ENCODE data around the gene CHRDL2.

DNA sequence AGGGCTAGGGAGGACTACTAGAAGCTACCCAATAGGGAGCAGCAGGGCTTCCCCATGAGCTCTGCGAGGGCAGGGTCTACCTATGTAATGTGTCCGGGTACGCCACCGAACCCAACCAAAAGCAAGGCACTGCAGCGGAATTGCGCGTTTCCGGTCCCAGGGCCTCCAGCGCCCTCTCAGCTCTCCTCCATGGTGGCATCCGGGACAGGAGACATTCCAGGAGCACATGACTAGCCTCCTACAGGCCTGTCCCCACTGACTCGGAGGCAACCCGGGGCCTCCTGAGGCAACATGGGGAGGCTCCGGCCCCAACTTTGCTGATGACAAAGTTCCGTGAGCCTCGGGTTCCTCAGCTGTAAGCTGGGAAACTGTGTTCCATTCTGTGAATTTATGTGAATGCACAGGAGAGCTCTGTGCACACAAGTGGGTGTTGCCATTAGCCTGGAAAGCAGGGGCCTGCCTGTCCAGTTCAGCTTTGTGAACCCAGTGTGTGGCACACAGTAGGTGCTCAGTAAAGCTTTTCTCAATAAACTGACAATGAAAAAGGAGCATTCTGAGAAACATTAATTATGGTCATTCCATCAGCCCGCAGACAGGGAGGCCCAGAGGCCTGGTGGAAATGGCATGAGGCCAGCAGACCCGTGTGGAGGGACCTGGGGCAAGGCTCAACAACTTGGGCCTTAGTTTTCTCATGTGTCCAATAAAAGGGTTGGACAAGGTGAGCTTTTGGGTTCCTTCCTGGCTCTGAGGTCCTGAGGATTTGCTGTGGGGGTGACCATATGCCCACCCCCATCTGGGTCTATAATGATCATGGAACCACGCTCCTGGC lies 50.3 kb downstream of the CHRDL2 start:
- TF ChIP-seq, protein P1, sequence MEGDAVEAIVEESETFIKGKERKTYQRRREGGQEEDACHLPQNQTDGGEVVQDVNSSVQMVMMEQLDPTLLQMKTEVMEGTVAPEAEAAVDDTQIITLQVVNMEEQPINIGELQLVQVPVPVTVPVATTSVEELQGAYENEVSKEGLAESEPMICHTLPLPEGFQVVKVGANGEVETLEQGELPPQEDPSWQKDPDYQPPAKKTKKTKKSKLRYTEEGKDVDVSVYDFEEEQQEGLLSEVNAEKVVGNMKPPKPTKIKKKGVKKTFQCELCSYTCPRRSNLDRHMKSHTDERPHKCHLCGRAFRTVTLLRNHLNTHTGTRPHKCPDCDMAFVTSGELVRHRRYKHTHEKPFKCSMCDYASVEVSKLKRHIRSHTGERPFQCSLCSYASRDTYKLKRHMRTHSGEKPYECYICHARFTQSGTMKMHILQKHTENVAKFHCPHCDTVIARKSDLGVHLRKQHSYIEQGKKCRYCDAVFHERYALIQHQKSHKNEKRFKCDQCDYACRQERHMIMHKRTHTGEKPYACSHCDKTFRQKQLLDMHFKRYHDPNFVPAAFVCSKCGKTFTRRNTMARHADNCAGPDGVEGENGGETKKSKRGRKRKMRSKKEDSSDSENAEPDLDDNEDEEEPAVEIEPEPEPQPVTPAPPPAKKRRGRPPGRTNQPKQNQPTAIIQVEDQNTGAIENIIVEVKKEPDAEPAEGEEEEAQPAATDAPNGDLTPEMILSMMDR (conservative IDR thresholded peaks at IDR 0.05; ENCODE audit: low read length), result no peak
- TF ChIP-seq EZH2phosphoT487 (IDR thresholded peaks at IDR 0.05; ENCODE audit: borderline replicate concordance), result no peak
